NCI-H1417 treated with DMSO at 0.1 percent for 48 hours (cell line): ENCODE results near the gene GRM6.

Experiments
- DNase-seq: peaks from one replicate; lab custom pipeline; 2025; lab: John Stamatoyannopoulos, UW

The GRM6 gene

GRCh38 chr5:178983728-178984127, 11.4 kb downstream of the GRM6 start:
- no peak for DNase-seq

- DNase-seq = no peak
Observed at GRCh38 chr5:178982941-178983340, 12.2 kb downstream of the GRM6 start.

DNA sequence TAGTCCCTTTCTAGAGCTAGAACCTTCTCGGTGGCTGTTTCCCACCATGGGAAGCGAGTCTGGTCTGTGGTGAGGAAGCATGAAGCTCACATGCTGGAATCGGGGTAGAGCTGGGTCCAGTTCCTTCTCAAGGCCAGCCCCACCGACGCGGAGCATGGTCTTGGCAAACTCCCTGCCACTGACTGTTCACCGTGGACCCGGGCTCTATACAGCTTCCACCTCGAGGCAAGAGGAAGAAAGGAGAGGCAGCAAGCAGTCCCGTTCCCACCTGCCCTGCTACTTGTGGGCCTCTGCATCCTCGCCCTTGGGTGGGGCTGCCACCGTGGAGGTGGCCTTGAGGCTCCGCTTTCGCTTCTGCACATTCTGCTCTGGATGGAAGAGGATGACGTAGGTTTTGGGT, 13.7 kb downstream of the GRM6 start:
- DNase-seq = no peak

- no peak for DNase-seq
Observed at GRCh38 chr5:178965465-178966055, 29.6 kb downstream of the GRM6 start.

DNA sequence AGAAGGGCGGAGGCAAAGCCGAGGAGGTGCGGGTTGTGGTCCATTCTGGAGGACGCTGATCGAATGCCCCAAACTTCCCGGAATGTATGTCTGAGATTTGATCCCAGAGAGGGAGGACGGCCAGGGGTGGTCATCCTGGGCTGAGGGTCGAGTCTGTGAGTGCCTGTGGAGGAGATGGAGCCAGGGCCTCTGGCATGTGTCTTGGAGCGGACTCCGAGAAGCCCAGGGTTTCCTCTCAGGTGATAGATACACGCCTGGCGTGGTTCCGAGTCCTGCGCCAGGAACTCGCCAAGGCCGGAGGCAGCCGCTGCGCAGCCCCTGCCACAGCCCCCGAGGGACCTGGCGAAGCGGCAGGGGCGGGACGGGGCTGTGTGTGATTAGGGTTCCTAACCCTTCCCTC, 53.8 kb downstream of the GRM6 start:
- DNase-seq = no peak

- no peak for DNase-seq
Observed at GRCh38 chr5:178940569-178941360, 54.4 kb downstream of the GRM6 start, which contains the start of gene ZNF454. Gene ZNF454 (plus strand): TSS chr5:178941198. CDS start chr5:178942792, 1,594 bp downstream.

DNA sequence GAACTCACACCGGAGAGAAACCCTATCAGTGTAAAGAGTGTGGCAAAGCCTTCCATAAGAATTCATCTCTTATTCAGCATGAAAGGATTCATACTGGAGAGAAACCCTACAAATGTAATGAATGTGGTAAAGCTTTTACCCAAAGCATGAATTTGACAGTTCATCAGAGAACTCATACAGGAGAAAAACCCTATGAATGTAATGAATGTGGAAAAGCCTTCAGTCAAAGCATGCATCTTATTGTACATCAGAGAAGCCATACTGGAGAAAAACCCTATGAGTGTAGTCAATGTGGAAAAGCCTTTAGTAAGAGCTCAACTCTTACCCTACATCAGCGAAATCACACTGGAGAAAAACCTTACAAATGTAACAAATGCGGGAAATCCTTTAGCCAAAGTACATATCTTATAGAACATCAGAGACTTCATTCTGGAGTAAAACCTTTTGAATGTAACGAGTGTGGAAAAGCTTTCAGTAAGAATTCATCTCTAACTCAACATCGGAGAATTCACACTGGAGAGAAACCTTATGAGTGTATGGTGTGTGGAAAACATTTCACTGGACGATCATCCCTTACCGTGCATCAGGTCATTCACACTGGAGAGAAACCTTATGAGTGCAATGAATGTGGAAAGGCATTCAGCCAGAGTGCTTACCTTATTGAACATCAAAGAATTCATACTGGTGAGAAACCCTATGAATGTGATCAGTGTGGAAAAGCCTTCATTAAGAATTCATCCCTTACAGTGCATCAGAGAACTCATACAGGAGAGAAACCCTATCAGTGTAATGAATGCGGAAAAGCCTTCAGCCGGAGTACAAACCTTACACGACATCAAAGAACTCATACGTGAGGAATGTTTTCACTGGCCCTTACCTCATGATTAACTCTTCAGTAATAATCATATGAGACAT, 63.0 kb downstream of the GRM6 start:
- DNase-seq = no peak
